ENCODE data around the gene STX16.

DNA sequence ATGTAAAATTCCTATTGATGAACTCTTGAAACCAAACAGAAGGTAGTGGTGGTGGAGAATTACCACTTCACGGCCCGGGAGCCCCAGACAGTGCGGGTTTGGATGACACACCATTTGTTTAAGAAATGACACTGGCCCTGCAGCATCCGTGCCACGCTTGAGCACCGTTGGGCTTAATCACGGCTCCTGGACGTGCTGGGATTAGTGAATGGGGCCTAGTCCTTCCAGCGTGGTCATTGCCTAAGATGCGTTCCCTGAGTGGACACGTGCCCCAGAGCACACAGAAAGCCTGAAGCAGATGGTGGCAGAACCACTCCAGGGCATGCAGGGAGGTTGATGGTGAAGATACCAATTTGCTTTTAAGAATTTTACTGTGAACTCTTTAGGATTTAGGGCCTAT lies 14.5 kb downstream of the STX16 start:
- no peak for TF ChIP-seq POLR2AphosphoS5 (IDR thresholded peaks at IDR 0.05)
- TF ChIP-seq, protein P1, sequence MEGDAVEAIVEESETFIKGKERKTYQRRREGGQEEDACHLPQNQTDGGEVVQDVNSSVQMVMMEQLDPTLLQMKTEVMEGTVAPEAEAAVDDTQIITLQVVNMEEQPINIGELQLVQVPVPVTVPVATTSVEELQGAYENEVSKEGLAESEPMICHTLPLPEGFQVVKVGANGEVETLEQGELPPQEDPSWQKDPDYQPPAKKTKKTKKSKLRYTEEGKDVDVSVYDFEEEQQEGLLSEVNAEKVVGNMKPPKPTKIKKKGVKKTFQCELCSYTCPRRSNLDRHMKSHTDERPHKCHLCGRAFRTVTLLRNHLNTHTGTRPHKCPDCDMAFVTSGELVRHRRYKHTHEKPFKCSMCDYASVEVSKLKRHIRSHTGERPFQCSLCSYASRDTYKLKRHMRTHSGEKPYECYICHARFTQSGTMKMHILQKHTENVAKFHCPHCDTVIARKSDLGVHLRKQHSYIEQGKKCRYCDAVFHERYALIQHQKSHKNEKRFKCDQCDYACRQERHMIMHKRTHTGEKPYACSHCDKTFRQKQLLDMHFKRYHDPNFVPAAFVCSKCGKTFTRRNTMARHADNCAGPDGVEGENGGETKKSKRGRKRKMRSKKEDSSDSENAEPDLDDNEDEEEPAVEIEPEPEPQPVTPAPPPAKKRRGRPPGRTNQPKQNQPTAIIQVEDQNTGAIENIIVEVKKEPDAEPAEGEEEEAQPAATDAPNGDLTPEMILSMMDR (IDR thresholded peaks at IDR 0.05): no peak
- TF ChIP-seq EP300 (IDR thresholded peaks at IDR 0.05): no peak
- no peak for TF ChIP-seq POLR2A (IDR thresholded peaks at IDR 0.05)

Data from gastroesophageal sphincter (tissue), 3 donors.